ENCODE measurements around the gene SMIM7. TPM values are rescaled to one million over a fixed set of nuclear protein-coding genes. Genes with fewer than 3 reads are reported as not detected.

SMIM7 gene
- total RNA-seq, 1 experiment from 2014 or later: 77.6 TPM

DNA sequence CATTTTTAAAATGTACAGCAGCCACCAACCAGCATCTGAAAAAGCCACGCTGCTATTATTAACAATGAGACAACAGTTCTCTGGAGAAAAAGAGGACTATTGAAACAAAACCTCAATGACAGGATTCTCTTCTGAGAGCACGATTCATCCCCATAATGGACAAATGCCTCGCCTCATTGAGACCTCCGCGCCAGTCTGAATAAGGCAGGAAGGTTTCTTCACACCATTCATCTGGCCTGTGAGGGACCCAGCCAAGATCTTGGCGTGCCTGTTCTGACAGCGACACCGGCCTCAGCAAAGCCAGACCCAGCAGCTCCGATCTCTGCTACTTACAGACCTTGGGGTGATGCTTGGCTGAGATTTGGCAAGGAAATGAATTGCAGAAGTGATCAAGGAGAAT is 14.8 kb downstream of the SMIM7 start:
- Histone ChIP-seq H3K23me2 (ENCODE audit: insufficient read length, low read depth, low read length, poor library complexity, severe bottlenecking) (no peaks in the 10 kb centered on the region), H3K9ac (ENCODE audit: extremely low read depth, insufficient read length, low read length) (no peak overlapping the region), H2AK5ac (ENCODE audit: insufficient read length, low read length) (no peak overlapping the region), H3K4me1 (ENCODE audit: insufficient read depth, low read length) (no peaks in the 10 kb centered on the region), H2BK12ac (ENCODE audit: insufficient read length, low read depth, low read length) (no peak overlapping the region), H3K4ac (ENCODE audit: low read depth, low read length) (no peak overlapping the region), H3K4me2 (ENCODE audit: insufficient read depth, insufficient read length, low read length) (no peak overlapping the region), H4K8ac (replicated peaks; ENCODE audit: insufficient read length, low read depth, low read length) (no peak overlapping the region), H2BK120ac (ENCODE audit: low read depth, low read length, poor library complexity, severe bottlenecking) (no peak overlapping the region), H3K79me2 (ENCODE audit: insufficient read depth, low read length) (peaks cover 2% of the 10 kb centered on the region; the same call in 1 of the 2 replicates), H3K27ac (ENCODE audit: insufficient read length, low read depth, low read length) (no peak overlapping the region), H2BK5ac (ENCODE audit: insufficient read length, low read length) (no peak overlapping the region), H2AFZ (ENCODE audit: low read length) (no peak overlapping the region), H3K9me3 (ENCODE audit: control insufficient read depth, low read depth, low read length) (no peaks in the 10 kb centered on the region), H4K5ac (ENCODE audit: insufficient read length, low read depth, low read length) (no peak overlapping the region), H3K79me1 (ENCODE audit: insufficient read depth, low read depth, low read length, poor library complexity, severe bottlenecking) (peaks cover 23% of the 10 kb centered on the region), H3K23ac (ENCODE audit: insufficient read length, low read depth, low read length) (no peak overlapping the region), H4K20me1 (ENCODE audit: control insufficient read depth, insufficient read depth, insufficient read length) (no peaks in the 10 kb centered on the region), H3T11ph (ENCODE audit: low read length) (no peak overlapping the region), H2BK20ac (ENCODE audit: low read depth, low read length, poor library complexity, severe bottlenecking) (no peak overlapping the region), H3K18ac (ENCODE audit: insufficient read length, low read depth, low read length) (no peak overlapping the region), H4K91ac (ENCODE audit: insufficient read length, low read depth, low read length) (no peak overlapping the region), H3K27me3 (ENCODE audit: insufficient read depth, low read length) (no peaks in the 10 kb centered on the region), H3K14ac (ENCODE audit: insufficient read depth, low read length) (no peak overlapping the region), H2BK15ac (ENCODE audit: low read depth, low read length) (no peak overlapping the region), H3K56ac (ENCODE audit: insufficient read length, low read depth, low read length) (no peak overlapping the region)
- Mint-ChIP-seq H3K27me3 (ENCODE audit: low read depth) (no peaks in the 10 kb centered on the region), H3K36me3 (ENCODE audit: insufficient read depth in 1 of 3, low read depth in 3 of 3) (peaks cover 27 to 83% (median 70%) of the 10 kb centered on the region in 3 experiments), H3K9me3 (no peaks in the 10 kb centered on the region), H3K27ac (no peak overlapping the region), H3K4me3 (no peak overlapping the region), H3K4me1 (no peaks in the 10 kb centered on the region)
- TF ChIP-seq, protein P1, sequence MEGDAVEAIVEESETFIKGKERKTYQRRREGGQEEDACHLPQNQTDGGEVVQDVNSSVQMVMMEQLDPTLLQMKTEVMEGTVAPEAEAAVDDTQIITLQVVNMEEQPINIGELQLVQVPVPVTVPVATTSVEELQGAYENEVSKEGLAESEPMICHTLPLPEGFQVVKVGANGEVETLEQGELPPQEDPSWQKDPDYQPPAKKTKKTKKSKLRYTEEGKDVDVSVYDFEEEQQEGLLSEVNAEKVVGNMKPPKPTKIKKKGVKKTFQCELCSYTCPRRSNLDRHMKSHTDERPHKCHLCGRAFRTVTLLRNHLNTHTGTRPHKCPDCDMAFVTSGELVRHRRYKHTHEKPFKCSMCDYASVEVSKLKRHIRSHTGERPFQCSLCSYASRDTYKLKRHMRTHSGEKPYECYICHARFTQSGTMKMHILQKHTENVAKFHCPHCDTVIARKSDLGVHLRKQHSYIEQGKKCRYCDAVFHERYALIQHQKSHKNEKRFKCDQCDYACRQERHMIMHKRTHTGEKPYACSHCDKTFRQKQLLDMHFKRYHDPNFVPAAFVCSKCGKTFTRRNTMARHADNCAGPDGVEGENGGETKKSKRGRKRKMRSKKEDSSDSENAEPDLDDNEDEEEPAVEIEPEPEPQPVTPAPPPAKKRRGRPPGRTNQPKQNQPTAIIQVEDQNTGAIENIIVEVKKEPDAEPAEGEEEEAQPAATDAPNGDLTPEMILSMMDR (conservative IDR thresholded peaks at IDR 0.05): no peak
- whole genome bisulfite sequencing (ENCODE audit: extremely low coverage, insufficient read length, low lambda C conversion rate): no CpG with 5 or more reads among the region's 9 CpGs
- DNase-seq: no peak

Measured in H9 (cell line).